Measurements from ENCODE around the gene ATXN7L3B. TPM values are rescaled to one million over a fixed set of nuclear protein-coding genes. Genes with fewer than 3 reads are reported as not detected.

Gene ATXN7L3B
- total and polyA plus RNA-seq, 10 donors: 10.0 to 33.7 (median 25.4) TPM

GRCh38 chr12:74563927-74564326, 26.3 kb downstream of the ATXN7L3B start:
- Histone ChIP-seq H3K4me3 (no peak overlapping the region), H3K27me3 (replicated peaks in 1 of 7) (no peaks in the 10 kb centered on the region), H3K4me1 (no peaks in the 10 kb centered on the region), H3K27ac (no peak overlapping the region), H3K36me3 (no peaks in the 10 kb centered on the region), H3K9me3 (no peaks in the 10 kb centered on the region)
- TF ChIP-seq CTCF (IDR thresholded peaks at IDR 0.05 in 8 of 11, conservative IDR thresholded peaks at IDR 0.05 in 3 of 11) (no peak), POLR2AphosphoS5 (IDR thresholded peaks at IDR 0.05) (no peak), POLR2A (IDR thresholded peaks at IDR 0.05) (no peak)
- DNase-seq: no peak
- intact Hi-C loops (cut with DNase I; ENCODE audit: low total_unique reads): no loop called here

DNA sequence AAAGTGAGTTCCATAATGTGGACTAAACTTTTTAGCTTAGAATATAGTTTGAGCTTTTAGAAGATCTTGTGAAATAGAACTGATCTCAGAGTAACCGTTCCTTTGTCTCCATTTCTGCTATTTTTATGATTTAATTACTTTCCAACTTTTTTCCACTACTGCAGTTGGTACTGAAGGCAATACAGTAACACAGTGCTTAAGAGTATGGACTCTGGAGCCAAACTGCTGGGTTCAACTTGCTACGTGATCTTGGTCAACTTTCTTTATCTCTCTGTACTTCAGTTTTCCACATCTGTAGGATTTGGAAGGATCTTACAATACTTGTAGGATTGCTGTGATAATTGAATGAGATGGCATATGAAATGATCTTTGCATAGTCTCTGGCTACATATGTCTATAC, 40.9 kb downstream of the ATXN7L3B start:
- H3K9me3 ChIP-seq: peaks cover 0 to 3% (median 0%) of the 10 kb centered on the region in 8 donors
- H3K4me3 ChIP-seq: no peak overlapping the region
- no peaks in the 10 kb centered on the region for H3K27me3 ChIP-seq (replicated peaks in 1 of 7)
- TF ChIP-seq POLR2AphosphoS5 (IDR thresholded peaks at IDR 0.05) (no peak), POLR2A (IDR thresholded peaks at IDR 0.05) (no peak), CTCF (IDR thresholded peaks at IDR 0.05 in 8 of 11, conservative IDR thresholded peaks at IDR 0.05 in 3 of 11) (no peak)
- intact Hi-C loops (cut with DNase I; ENCODE audit: low total_unique reads): no loop called here
- H3K27ac ChIP-seq: no peak overlapping the region
- no peak for DNase-seq
- 81 to 93% (median 83%) methylated on average over 2 of the region's 2 CpGs for WGBS, 5 donors
- no peaks in the 10 kb centered on the region for H3K4me1 ChIP-seq
- no peaks in the 10 kb centered on the region for H3K36me3 ChIP-seq

DNA sequence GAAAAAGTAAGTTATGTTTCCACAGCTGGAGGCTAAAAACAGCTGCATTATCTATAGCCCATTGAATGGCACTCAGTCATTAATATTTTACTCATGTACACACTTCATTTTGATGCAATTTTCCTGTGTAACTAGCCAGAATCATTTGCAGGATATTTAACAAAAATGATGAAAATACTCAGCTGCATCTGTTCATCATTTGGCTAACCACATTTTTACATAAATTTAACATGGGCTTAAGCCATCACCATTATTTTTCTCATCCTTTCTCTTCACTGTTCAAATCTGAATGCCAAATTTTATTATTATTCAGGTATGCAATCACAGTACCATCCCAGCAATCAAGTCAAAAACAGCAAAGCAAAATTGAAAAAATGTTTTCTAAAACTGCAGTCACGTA, 41.8 kb downstream of the ATXN7L3B start:
- Histone ChIP-seq H3K4me1 (no peaks in the 10 kb centered on the region), H3K4me3 (no peak overlapping the region), H3K27ac (no peak overlapping the region), H3K9me3 (no peaks in the 10 kb centered on the region), H3K36me3 (no peaks in the 10 kb centered on the region), H3K27me3 (replicated peaks in 1 of 7) (no peaks in the 10 kb centered on the region)
- intact Hi-C loops (cut with DNase I; ENCODE audit: low total_unique reads): no loop called here
- no peak for DNase-seq
- TF ChIP-seq CTCF (IDR thresholded peaks at IDR 0.05 in 8 of 11, conservative IDR thresholded peaks at IDR 0.05 in 3 of 11): no peak
- no peak for TF ChIP-seq POLR2A (IDR thresholded peaks at IDR 0.05)
- no peak for TF ChIP-seq POLR2AphosphoS5 (IDR thresholded peaks at IDR 0.05)
- WGBS, 5 donors: 72 to 85% (median 77%) methylated on average over 1 of the region's 1 CpG

DNA sequence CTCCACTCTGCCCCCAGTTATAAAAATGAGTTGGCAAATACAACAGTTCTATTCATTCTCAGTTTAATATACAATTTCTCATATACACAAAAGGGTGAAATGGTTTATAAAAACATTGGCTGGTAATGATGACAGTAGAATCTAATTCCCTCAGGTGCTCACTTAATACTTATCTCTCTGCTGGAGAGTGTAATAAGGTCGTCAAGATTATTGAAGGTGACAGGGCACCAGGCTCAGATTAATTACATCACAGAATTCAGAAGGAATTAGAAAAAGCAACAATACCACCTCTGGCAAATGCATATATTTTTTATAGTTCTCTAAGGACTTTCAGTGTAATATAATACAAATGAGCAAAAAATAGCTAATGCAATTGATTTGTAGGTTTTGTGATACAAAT, 42.3 kb downstream of the ATXN7L3B start:
- intact Hi-C loops (cut with DNase I; ENCODE audit: low total_unique reads): no loop called here
- WGBS, 5 donors: 42 to 80% (median 53%) methylated on average over 1 of the region's 1 CpG

More for the DNA sequence above, 42.3 kb downstream of the ATXN7L3B start:
- no peaks in the 10 kb centered on the region for H3K36me3 ChIP-seq
- TF ChIP-seq CTCF (IDR thresholded peaks at IDR 0.05 in 8 of 11, conservative IDR thresholded peaks at IDR 0.05 in 3 of 11) (no peak), POLR2AphosphoS5 (IDR thresholded peaks at IDR 0.05) (no peak), POLR2A (IDR thresholded peaks at IDR 0.05) (no peak)
- H3K9me3 ChIP-seq: no peaks in the 10 kb centered on the region
- DNase-seq: no peak
- no peaks in the 10 kb centered on the region for H3K27me3 ChIP-seq (replicated peaks in 1 of 7)
- H3K27ac ChIP-seq: no peak overlapping the region
- H3K4me1 ChIP-seq: no peaks in the 10 kb centered on the region
- H3K4me3 ChIP-seq: no peak overlapping the region

Data from spleen (tissue), 11 donors.